PC-3 (cell line): ENCODE measurements around the gene OR4C11. TPM values are rescaled to one million over a fixed set of nuclear protein-coding genes. Genes with fewer than 3 reads are reported as not detected.

Experiments used
- ATAC-seq: fragments of 200-7000 bp; cut with Tn5 transposase; 2 replicates; pipeline ENCODE4 v1.9.1; 2020; ENCODE audit warnings: mild to moderate bottlenecking, moderate library complexity
- BruUV-seq: library from RNA; stranded (reverse); fragments of 400-500 nt; replicated peaks from 2 replicates; lab custom pipeline; 2021; lab: Mats Ljungman, UMichigan
- CTCF ChIA-PET: fragments of 300-600 bp; sonication (Branson Sonifier 250); formaldehyde crosslinking; loops from one replicate; lab custom pipeline; 2022; ENCODE audit warnings: antibody characterized with exemption; lab: Charles Lee
- POLR2A ChIA-PET: fragments of 300-600 bp; sonication (Branson Sonifier 250); formaldehyde crosslinking; loops from one replicate; lab custom pipeline; 2022; ENCODE audit warnings: antibody characterized with exemption; ENCODE audit not compliant: unreplicated experiment; lab: Charles Lee
- DNase-seq: peaks from one replicate; pipeline ENCODE4 v3.0.0-alpha.2; 2015
- H2AFZ ChIP-seq: fragments of 300-600 bp; sonication (generic); 2 replicates; pipeline ENCODE4 v1.6.0; 2016; ENCODE audit warnings: antibody characterized with exemption, low read length
- H3F3A ChIP-seq: fragments of 300-600 bp; sonication (generic); one replicate; pipeline ENCODE4 v1.6.0; 2017; ENCODE audit warnings: antibody characterized with exemption, low read length, control low read depth, mild to moderate bottlenecking; ENCODE audit not compliant: unreplicated experiment
- H3K27ac ChIP-seq: fragments of 300-600 bp; sonication (generic); 2 replicates; pipeline ENCODE4 v1.5.1; 2016; ENCODE audit warnings: mild to moderate bottlenecking, low read length
- H3K27me3 ChIP-seq: fragments of 300-600 bp; sonication (generic); 2 replicates; pipeline ENCODE4 v1.6.1; 2016; ENCODE audit warnings: low read length, mixed read lengths
- H3K36me3 ChIP-seq: fragments of 300-600 bp; sonication (generic); 2 replicates; pipeline ENCODE4 v1.6.1; 2016; ENCODE audit warnings: low read depth, mixed run types, low read length, mixed read lengths
- H3K4me1 ChIP-seq: fragments of 300-600 bp; sonication (generic); 2 replicates; pipeline ENCODE4 v1.5.1; 2016; ENCODE audit warnings: low read length; ENCODE audit not compliant: insufficient read depth
- H3K4me2 ChIP-seq: fragments of 300-600 bp; sonication (generic); 2 replicates; pipeline ENCODE4 v1.6.0; 2016; ENCODE audit warnings: low read length
- H3K4me3 ChIP-seq: fragments of 300-600 bp; sonication (generic); 2 replicates; pipeline ENCODE4 v1.5.1; 2016; ENCODE audit warnings: mild to moderate bottlenecking, low read length, mixed read lengths
- H3K79me2 ChIP-seq: fragments of 300-600 bp; sonication (generic); 2 replicates; pipeline ENCODE4 v1.6.1; 2017; ENCODE audit warnings: low read length, mixed read lengths
- H3K9ac ChIP-seq: fragments of 300-600 bp; sonication (generic); 2 replicates; pipeline ENCODE4 v1.6.0; 2016; ENCODE audit warnings: mild to moderate bottlenecking, low read length
- H3K9me2 ChIP-seq: fragments of 300-600 bp; sonication (generic); replicated peaks from 2 replicates; pipeline ENCODE4 v1.6.1; 2016; ENCODE audit warnings: mixed run types, low read length, mixed read lengths
- H3K9me3 ChIP-seq: fragments of 300-600 bp; sonication (generic); 2 replicates; pipeline ENCODE4 v1.6.1; 2016; ENCODE audit warnings: low read length, mixed read lengths
- H4K20me1 ChIP-seq: fragments of 300-600 bp; sonication (generic); 2 replicates; pipeline ENCODE4 v1.6.1; 2016; ENCODE audit warnings: low read length, mixed read lengths
- CTCF ChIP-seq: fragments of 300-600 bp; sonication (generic); conservative IDR thresholded peaks from 2 replicates; pipeline ENCODE4 v1.5.1; 2017; ENCODE audit warnings: antibody characterized with exemption, low read depth, mild to moderate bottlenecking, low read length
- EZH2 ChIP-seq: fragments of 300-600 bp; sonication (generic); IDR thresholded peaks from one replicate; pipeline ENCODE4 v1.6.1; 2017; ENCODE audit warnings: antibody characterized with exemption, mild to moderate bottlenecking, low read length; ENCODE audit not compliant: unreplicated experiment
- EZH2phosphoT487 ChIP-seq: fragments of 300-600 bp; sonication (generic); IDR thresholded peaks from 2 replicates; pipeline ENCODE4 v1.6.1; 2018; ENCODE audit warnings: mild to moderate bottlenecking, antibody characterized with exemption, low read length, borderline replicate concordance
- intact Hi-C: fragments of 100-400 bp; cut with micrococcal nuclease; formaldehyde crosslinking; loops from 2 replicates; pipeline ENCODE4 v1.9.0; 2023
- total RNA-seq: library from RNA; depleted of rRNA; stranded (reverse); fragments of >200 nt; gene quantifications from 2 replicates; pipeline ENCODE4 v1.2.3, GENCODE V29; 2014

OR4C11 gene
- total RNA-seq, 1 experiment from 2014 or later: not detected

- CTCF ChIA-PET: no interaction called here
- intact Hi-C loops: no loop called here
Observed at GRCh38 chr11:55648027-55648426, 40.6 kb upstream of the OR4C11 start, which contains the start of gene OR4S2. Gene OR4S2, plus strand, starts transcription at chr11:55648327. Its CDS starts 2,577 bp downstream, at chr11:55650904.

GRCh38 chr11:55634813-55635212 is 27.4 kb upstream of the OR4C11 start, which contains the start of gene OR4P4:
Gene OR4P4, plus strand, starts transcription at chr11:55635113.
- no TSS peak for BruUV-seq
- intact Hi-C loops: no loop called here

More at GRCh38 chr11:55648027-55648426, 40.6 kb upstream of the OR4C11 start, which contains the start of gene OR4S2:
- POLR2A ChIA-PET: no interaction called here
- Histone ChIP-seq H2AFZ (no peak within 1 kb of the TSS), H3K27ac (no peak within 1 kb of the TSS), H3K4me1 (no peaks in the 10 kb centered on the region), H3K79me2 (no peaks in the 10 kb centered on the region), H3K27me3 (no peaks in the 10 kb centered on the region), H3K9me3 (no peaks in the 10 kb centered on the region), H3K9ac (no peak within 1 kb of the TSS), H3K4me3 (no peak within 1 kb of the TSS), H3F3A (no peaks in the 10 kb centered on the region), H3K4me2 (no peak within 1 kb of the TSS), H3K36me3 (no peaks in the 10 kb centered on the region), H3K9me2 (no peaks in the 10 kb centered on the region), H4K20me1 (no peaks in the 10 kb centered on the region)
- DNase-seq (no peak), ATAC-seq (no peak)
- TF ChIP-seq EZH2 (no peak), EZH2phosphoT487 (no peak), CTCF (no peak)
- BruUV-seq: no TSS peak

More at GRCh38 chr11:55634813-55635212, 27.4 kb upstream of the OR4C11 start, which contains the start of gene OR4P4:
- Histone ChIP-seq H3K36me3 (no peaks in the 10 kb centered on the region), H3F3A (no peaks in the 10 kb centered on the region), H3K9me3 (no peaks in the 10 kb centered on the region), H3K27me3 (no peaks in the 10 kb centered on the region), H3K9me2 (no peaks in the 10 kb centered on the region), H3K9ac (no peak within 1 kb of the TSS), H3K79me2 (no peaks in the 10 kb centered on the region), H3K4me3 (no peak within 1 kb of the TSS), H3K4me2 (no peak within 1 kb of the TSS), H3K27ac (no peak within 1 kb of the TSS), H4K20me1 (no peaks in the 10 kb centered on the region), H2AFZ (no peak within 1 kb of the TSS), H3K4me1 (no peaks in the 10 kb centered on the region)
- CTCF ChIA-PET: no interaction called here
- no peak for DNase-seq
- TF ChIP-seq CTCF: no peak
- TF ChIP-seq EZH2phosphoT487: no peak
- no peak for TF ChIP-seq EZH2
- POLR2A ChIA-PET: no interaction called here
- no peak for ATAC-seq
